WTC11 (cell line): Measurements from ENCODE around the gene FAM117B.

ENCODE experiments used
- AFF4 ChIP-seq: sonication (generic); formaldehyde crosslinking; IDR thresholded peaks from 2 replicates; pipeline ENCODE4 v1.8.1; 2023; ENCODE audit warnings: mild to moderate bottlenecking, missing genetic modification reagents, borderline replicate concordance
- CREB1 ChIP-seq: sonication (generic); formaldehyde crosslinking; IDR thresholded peaks from 2 replicates; pipeline ENCODE4 v1.8.0; 2023; ENCODE audit warnings: mild to moderate bottlenecking, missing genetic modification reagents
- CREM ChIP-seq: sonication (generic); formaldehyde crosslinking; IDR thresholded peaks from 2 replicates; pipeline ENCODE4 v1.8.1; 2022; ENCODE audit warnings: mild to moderate bottlenecking, missing genetic modification reagents, moderate library complexity
- CTCF ChIP-seq: fragments of 200-600 bp; IDR thresholded peaks from 2 replicates; pipeline ENCODE4 v1.8.0; 2022; ENCODE audit warnings: antibody characterized with exemption
- E2F4 ChIP-seq: sonication (generic); formaldehyde crosslinking; IDR thresholded peaks from 2 replicates; pipeline ENCODE4 v1.8.1; 2022; ENCODE audit warnings: low read depth, mild to moderate bottlenecking, moderate library complexity, missing genetic modification reagents, borderline replicate concordance
- ESRRA ChIP-seq: sonication (generic); formaldehyde crosslinking; IDR thresholded peaks from 2 replicates; pipeline ENCODE4 v1.8.1; 2022; ENCODE audit warnings: mild to moderate bottlenecking, missing genetic modification reagents, borderline replicate concordance
- SP1 ChIP-seq: sonication (generic); formaldehyde crosslinking; conservative IDR thresholded peaks from 2 replicates; pipeline ENCODE4 v1.8.1; 2022; ENCODE audit warnings: missing genetic modification reagents

- TF ChIP-seq CTCF (no peak), E2F4 (CRISPR knock-in tag) (no peak), SP1 (CRISPR knock-in tag) (no peak), CREM (CRISPR knock-in tag) (no peak), AFF4 (CRISPR knock-in tag) (no peak), ESRRA (CRISPR knock-in tag) (no peak), CREB1 (CRISPR knock-in tag) (no peak)
These were observed 143.4 kb downstream of the FAM117B start for GRCh38 chr2:202778217-202778616.
